ENCODE data around the gene COL15A1.
A peak's percentile ranks its signal among the peaks of the same experiment; 100 is the strongest.

Gene COL15A1

GRCh38 chr9:99035313-99035712 lies 91.6 kb downstream of the COL15A1 start:
- Histone ChIP-seq H3K4me3 (ENCODE audit: low read depth, low read length) (no peak overlapping the region), H3K27me3 (replicated peaks) (no peaks in the 10 kb centered on the region), H3K27ac (no peak overlapping the region), H3K36me3 (replicated peaks) (no peaks in the 10 kb centered on the region)
- in situ Hi-C loops (cut with HindIII; ENCODE audit: low pct_ligation_motif_present, low sequenced_read_pairs) = no loop called here
- DNase-seq = no peak
- TF ChIP-seq CTCF (IDR thresholded peaks at IDR 0.05; ENCODE audit: low read depth, low read length, missing control alignments) = no peak

- Histone ChIP-seq H3K27ac (no peak overlapping the region), H3K27me3 (replicated peaks) (no peaks in the 10 kb centered on the region), H3K36me3 (replicated peaks) (no peaks in the 10 kb centered on the region), H3K4me3 (ENCODE audit: low read depth, low read length) (no peak overlapping the region)
- DNase-seq = no peak
- in situ Hi-C loops (cut with HindIII; ENCODE audit: low pct_ligation_motif_present, low sequenced_read_pairs) = no loop called here
- TF ChIP-seq CTCF (IDR thresholded peaks at IDR 0.05; ENCODE audit: low read depth, low read length, missing control alignments) = no peak
These were observed 94.2 kb downstream of the COL15A1 start for GRCh38 chr9:99037769-99038483.

- H3K4me3 ChIP-seq (ENCODE audit: low read depth, low read length) = no peak overlapping the region
- in situ Hi-C loops (cut with HindIII; ENCODE audit: low pct_ligation_motif_present, low sequenced_read_pairs) = no loop called here
- no peak for TF ChIP-seq CTCF (IDR thresholded peaks at IDR 0.05; ENCODE audit: low read depth, low read length, missing control alignments)
- H3K27ac ChIP-seq = no peak overlapping the region
- no peaks in the 10 kb centered on the region for H3K27me3 ChIP-seq (replicated peaks)
- H3K36me3 ChIP-seq (replicated peaks) = no peaks in the 10 kb centered on the region
- DNase-seq = no peak
These were observed 94.7 kb downstream of the COL15A1 start for GRCh38 chr9:99038484-99038820.

- in situ Hi-C loops (cut with HindIII; ENCODE audit: low pct_ligation_motif_present, low sequenced_read_pairs) = no loop called here
- Histone ChIP-seq H3K27ac (peak overlapping the region; percentile 86), H3K36me3 (replicated peaks) (no peaks in the 10 kb centered on the region), H3K4me3 (ENCODE audit: low read depth, low read length) (no peak overlapping the region), H3K27me3 (replicated peaks) (no peaks in the 10 kb centered on the region)
- DNase-seq = no peak
- TF ChIP-seq CTCF (IDR thresholded peaks at IDR 0.05; ENCODE audit: low read depth, low read length, missing control alignments) = no peak
These were observed 95.9 kb downstream of the COL15A1 start for GRCh38 chr9:99039505-99040182.

GRCh38 chr9:99040251-99040900 lies 96.7 kb downstream of the COL15A1 start:
- DNase-seq = no peak
- H3K27me3 ChIP-seq (replicated peaks) = no peaks in the 10 kb centered on the region
- peak overlapping the region; percentile 86 for H3K27ac ChIP-seq
- H3K36me3 ChIP-seq (replicated peaks) = no peaks in the 10 kb centered on the region
- no peak for TF ChIP-seq CTCF (IDR thresholded peaks at IDR 0.05; ENCODE audit: low read depth, low read length, missing control alignments)
- H3K4me3 ChIP-seq (ENCODE audit: low read depth, low read length) = no peak overlapping the region
- in situ Hi-C loops (cut with HindIII; ENCODE audit: low pct_ligation_motif_present, low sequenced_read_pairs) = no loop called here
